Endodermal cell (in vitro differentiated cells): Measurements from ENCODE around the gene OSGEPL1. TPM values are rescaled to one million over a fixed set of nuclear protein-coding genes. Genes with fewer than 3 reads are reported as not detected.

Experiments used
- DNase-seq: peaks from one replicate; pipeline ENCODE4 v3.0.0-alpha.2; 2017
- H3K27ac ChIP-seq: 2 replicates; pipeline ENCODE4 v1.5.1; 2013; ENCODE audit warnings: mild to moderate bottlenecking, low read depth, low read length, moderate library complexity
- H3K27me3 ChIP-seq: 2 replicates; pipeline ENCODE4 v1.6.1; 2013; ENCODE audit warnings: mild to moderate bottlenecking, low read length, moderate library complexity; ENCODE audit not compliant: insufficient read depth, control insufficient read depth, poor library complexity, severe bottlenecking
- H3K36me3 ChIP-seq: 2 replicates; pipeline ENCODE4 v1.7.0; 2013; ENCODE audit warnings: mild to moderate bottlenecking, low read length, moderate library complexity; ENCODE audit not compliant: control insufficient read depth, insufficient read depth
- H3K4me1 ChIP-seq: one replicate; pipeline ENCODE4 v1.7.0; 2013; ENCODE audit warnings: low read length; ENCODE audit not compliant: control insufficient read depth, insufficient read depth
- H3K4me3 ChIP-seq: 2 replicates; pipeline ENCODE4 v1.5.1; 2013; ENCODE audit warnings: mild to moderate bottlenecking, low read length, moderate library complexity
- H3K9ac ChIP-seq: 2 replicates; pipeline ENCODE4 v1.6.1; 2013; ENCODE audit warnings: mild to moderate bottlenecking, low read length, moderate library complexity; ENCODE audit not compliant: poor library complexity, severe bottlenecking; ENCODE audit errors: extremely low read depth
- H3K9me3 ChIP-seq: 2 replicates; pipeline ENCODE4 v1.6.1; 2013; ENCODE audit warnings: mild to moderate bottlenecking, low read length, moderate library complexity; ENCODE audit not compliant: control insufficient read depth
- H3K27ac Mint-ChIP-seq: 2 replicates; pipeline ENCODE4 v1.8.0; 2020; ENCODE audit warnings: mixed read lengths
- H3K27me3 Mint-ChIP-seq: 2 replicates; pipeline ENCODE4 v1.8.0; 2021; ENCODE audit warnings: mild to moderate bottlenecking, mixed read lengths; ENCODE audit not compliant: insufficient read depth
- H3K36me3 Mint-ChIP-seq: 2 replicates; pipeline ENCODE4 v1.8.0; 2020; ENCODE audit warnings: low read depth, mixed read lengths
- H3K4me1 Mint-ChIP-seq: 2 replicates; pipeline ENCODE4 v1.8.0; 2020; ENCODE audit warnings: mixed read lengths
- H3K4me3 Mint-ChIP-seq: 2 replicates; pipeline ENCODE4 v1.8.0; 2020; ENCODE audit warnings: mild to moderate bottlenecking, moderate library complexity, mixed read lengths
- H3K9me3 Mint-ChIP-seq: 2 replicates; pipeline ENCODE4 v1.8.0; 2020; ENCODE audit warnings: mild to moderate bottlenecking, mixed read lengths
- WGBS, 2 experiments: methylation state at CpG; one replicate each; pipeline versions ENCODE4 v1.1.5 to v1.1.7; 2013; ENCODE audit warnings: missing lambda C conversion rate in 2 of 2, mixed read lengths in 1 of 2; ENCODE audit not compliant: insufficient coverage in 1 of 2, insufficient read length in 1 of 2; 5-methylcytosine and 5-hydroxymethylcytosine counted together
- total RNA-seq, 2 donors: library from RNA; stranded (reverse); fragmentation: NEBNext Ultra II Directional in 1 of 2; extraction: Animal tissue kit (Norgen Biotek cat#: 25700) in 1 of 2; gene quantifications; 2 replicates in 1 of 2; 3 replicates in 1 of 2; pipeline ENCODE4 v1.2.1, GENCODE V29; 2021
- TF ChIP-seq, protein P1 (sequence below): fragments of 200-600 bp; sonication (generic); conservative IDR thresholded peaks from 2 replicates; pipeline ENCODE4 v1.5.0; 2021; ENCODE audit warnings: antibody characterized with exemption, mild to moderate bottlenecking

Gene OSGEPL1
- total RNA-seq, 2 donors from 2014 or later = 9.7 to 16.1 TPM

DNA sequence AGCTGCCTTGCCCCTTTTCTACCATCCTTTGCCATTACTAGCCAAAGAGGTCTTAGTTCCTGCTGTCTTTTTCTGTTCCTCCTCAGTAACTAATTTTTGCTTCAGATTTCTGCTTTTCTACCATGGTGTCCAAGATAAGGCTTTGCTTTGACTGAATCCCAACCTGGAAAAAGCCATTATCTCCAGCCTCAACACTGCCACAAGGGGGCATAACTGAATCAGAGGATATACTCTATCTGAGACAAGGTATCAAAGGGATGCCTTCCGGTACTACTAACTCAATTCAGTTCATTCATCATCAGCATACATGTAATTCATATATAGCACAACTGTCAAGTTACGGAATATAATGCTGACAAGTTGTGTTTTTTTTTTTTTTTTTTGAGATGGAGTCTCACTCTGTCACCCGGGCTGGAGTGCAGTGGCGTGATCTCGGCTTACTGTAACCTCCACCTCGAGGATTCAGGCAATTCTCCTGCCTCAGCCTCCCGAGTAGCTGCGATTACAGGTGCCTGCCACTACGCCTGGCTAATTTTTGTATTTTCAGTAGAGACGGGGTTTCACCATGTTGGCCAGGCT, 11.4 kb downstream of the OSGEPL1 start:
- H3K4me3 ChIP-seq = no peak overlapping the region
- peaks cover 9% of the 10 kb centered on the region for H3K36me3 Mint-ChIP-seq
- H3K27me3 Mint-ChIP-seq = no peaks in the 10 kb centered on the region
- H3K9me3 Mint-ChIP-seq = no peaks in the 10 kb centered on the region
- H3K27ac Mint-ChIP-seq = no peak overlapping the region
- DNase-seq = peak; percentile 79
- H3K4me3 Mint-ChIP-seq = no peak overlapping the region
- WGBS, 2 experiments = 83 to 84% methylated on average over 4 to 10 of the region's 10 CpGs
- H3K27ac ChIP-seq = no peak overlapping the region
- H3K36me3 ChIP-seq = peaks cover 29% of the 10 kb centered on the region
- H3K4me1 Mint-ChIP-seq = no peaks in the 10 kb centered on the region
- no peak overlapping the region for H3K9ac ChIP-seq
- no peaks in the 10 kb centered on the region for H3K4me1 ChIP-seq
- TF ChIP-seq, protein P1, sequence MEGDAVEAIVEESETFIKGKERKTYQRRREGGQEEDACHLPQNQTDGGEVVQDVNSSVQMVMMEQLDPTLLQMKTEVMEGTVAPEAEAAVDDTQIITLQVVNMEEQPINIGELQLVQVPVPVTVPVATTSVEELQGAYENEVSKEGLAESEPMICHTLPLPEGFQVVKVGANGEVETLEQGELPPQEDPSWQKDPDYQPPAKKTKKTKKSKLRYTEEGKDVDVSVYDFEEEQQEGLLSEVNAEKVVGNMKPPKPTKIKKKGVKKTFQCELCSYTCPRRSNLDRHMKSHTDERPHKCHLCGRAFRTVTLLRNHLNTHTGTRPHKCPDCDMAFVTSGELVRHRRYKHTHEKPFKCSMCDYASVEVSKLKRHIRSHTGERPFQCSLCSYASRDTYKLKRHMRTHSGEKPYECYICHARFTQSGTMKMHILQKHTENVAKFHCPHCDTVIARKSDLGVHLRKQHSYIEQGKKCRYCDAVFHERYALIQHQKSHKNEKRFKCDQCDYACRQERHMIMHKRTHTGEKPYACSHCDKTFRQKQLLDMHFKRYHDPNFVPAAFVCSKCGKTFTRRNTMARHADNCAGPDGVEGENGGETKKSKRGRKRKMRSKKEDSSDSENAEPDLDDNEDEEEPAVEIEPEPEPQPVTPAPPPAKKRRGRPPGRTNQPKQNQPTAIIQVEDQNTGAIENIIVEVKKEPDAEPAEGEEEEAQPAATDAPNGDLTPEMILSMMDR = peak; percentile 85
- H3K9me3 ChIP-seq = no peaks in the 10 kb centered on the region
- H3K27me3 ChIP-seq = no peaks in the 10 kb centered on the region

DNA sequence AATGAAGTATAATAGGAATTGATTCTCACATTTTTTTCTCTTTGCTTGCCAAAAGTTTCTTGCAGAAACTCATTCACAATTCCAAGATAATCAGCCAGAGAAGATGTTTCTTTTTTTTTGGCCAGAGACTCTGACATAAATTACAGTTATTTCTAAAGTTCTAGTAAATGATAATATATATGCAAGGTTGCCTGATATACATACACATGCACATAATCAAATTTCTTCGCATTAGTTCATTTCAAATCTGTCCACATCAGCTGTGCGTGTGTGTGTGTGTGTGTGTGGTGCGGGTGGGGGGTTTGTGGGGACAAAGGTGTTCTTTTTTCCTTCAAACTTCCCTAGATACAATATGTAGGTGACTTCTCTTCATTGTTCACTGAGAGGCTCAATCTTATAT, 33.2 kb downstream of the OSGEPL1 start:
- Mint-ChIP-seq H3K36me3 (no peaks in the 10 kb centered on the region), H3K27me3 (no peaks in the 10 kb centered on the region), H3K4me1 (no peaks in the 10 kb centered on the region), H3K27ac (no peak overlapping the region), H3K4me3 (no peak overlapping the region), H3K9me3 (no peaks in the 10 kb centered on the region)
- H3K9ac ChIP-seq = no peak overlapping the region
- H3K27ac ChIP-seq = no peak overlapping the region
- no peak overlapping the region for H3K4me3 ChIP-seq
- DNase-seq = no peak
- no CpG with 5 or more reads among the region's 3 CpGs for WGBS, 2 experiments
- TF ChIP-seq, protein P1 = no peak
- H3K4me1 ChIP-seq = no peaks in the 10 kb centered on the region
- H3K36me3 ChIP-seq = no peaks in the 10 kb centered on the region
- no peaks in the 10 kb centered on the region for H3K9me3 ChIP-seq
- H3K27me3 ChIP-seq = no peaks in the 10 kb centered on the region

DNA sequence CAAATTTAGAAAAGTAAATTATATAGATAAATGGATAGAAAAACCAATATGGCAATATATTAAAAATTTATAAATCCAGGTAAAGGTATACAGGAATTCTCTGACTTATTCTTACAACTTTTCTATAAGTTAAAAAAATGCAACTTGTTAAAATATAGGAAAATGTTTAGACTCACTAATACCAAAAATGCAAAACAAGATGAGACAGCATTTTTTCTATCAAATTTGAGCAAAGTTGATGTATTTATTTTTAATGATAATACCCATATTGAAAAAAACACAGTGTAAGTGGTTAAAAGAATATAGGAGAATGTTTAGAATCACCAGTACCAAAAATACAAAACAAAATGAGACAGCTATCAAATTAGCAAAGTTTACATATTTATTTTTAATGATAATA, 35.7 kb downstream of the OSGEPL1 start:
- Mint-ChIP-seq H3K4me1 (no peaks in the 10 kb centered on the region), H3K4me3 (no peak overlapping the region), H3K9me3 (no peaks in the 10 kb centered on the region), H3K36me3 (no peaks in the 10 kb centered on the region), H3K27me3 (no peaks in the 10 kb centered on the region), H3K27ac (no peak overlapping the region)
- Histone ChIP-seq H3K27ac (no peak overlapping the region), H3K4me3 (no peak overlapping the region), H3K9ac (no peak overlapping the region), H3K4me1 (no peaks in the 10 kb centered on the region), H3K9me3 (no peaks in the 10 kb centered on the region), H3K36me3 (no peaks in the 10 kb centered on the region), H3K27me3 (no peaks in the 10 kb centered on the region)
- no peak for DNase-seq
- TF ChIP-seq, protein P1 = no peak
